Stimulated activated CD4-positive, alpha-beta T cell treated with anti-CD3 and anti-CD28 coated beads, Interleukin-15, amount 100 ng/mL, for 48 hours (primary cell): ENCODE results near the gene GFAP.

Source experiments
- DNase-seq, 2 donors: peaks; one replicate each; pipeline ENCODE4 v3.0.0-alpha.2; 2020; ENCODE audit warnings: low read depth in 2 of 2

The GFAP gene

GRCh38 chr17:44931376-44931775 is 16.1 kb upstream of the GFAP start:
- no peak for DNase-seq

DNA sequence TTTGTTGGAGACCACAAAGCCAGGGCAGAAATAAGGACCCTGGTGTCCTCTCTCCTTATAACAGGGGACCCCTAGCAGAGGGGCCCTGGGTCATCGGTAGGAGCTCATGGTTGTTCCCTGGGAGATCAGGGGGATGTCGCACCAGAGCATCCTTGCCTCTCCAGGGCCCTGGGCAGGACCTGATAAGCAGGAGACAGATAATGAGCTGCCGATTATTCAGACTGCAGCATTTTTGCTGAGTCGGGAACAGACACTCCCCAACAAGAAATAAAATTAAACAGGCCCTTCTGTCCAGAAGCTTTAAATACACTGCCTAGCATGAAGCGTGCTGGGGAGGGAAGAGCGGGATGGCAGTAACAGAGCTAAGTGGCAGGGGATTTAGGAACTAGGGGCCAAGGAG is 15.4 kb upstream of the GFAP start:
- DNase-seq, result no peak

DNA sequence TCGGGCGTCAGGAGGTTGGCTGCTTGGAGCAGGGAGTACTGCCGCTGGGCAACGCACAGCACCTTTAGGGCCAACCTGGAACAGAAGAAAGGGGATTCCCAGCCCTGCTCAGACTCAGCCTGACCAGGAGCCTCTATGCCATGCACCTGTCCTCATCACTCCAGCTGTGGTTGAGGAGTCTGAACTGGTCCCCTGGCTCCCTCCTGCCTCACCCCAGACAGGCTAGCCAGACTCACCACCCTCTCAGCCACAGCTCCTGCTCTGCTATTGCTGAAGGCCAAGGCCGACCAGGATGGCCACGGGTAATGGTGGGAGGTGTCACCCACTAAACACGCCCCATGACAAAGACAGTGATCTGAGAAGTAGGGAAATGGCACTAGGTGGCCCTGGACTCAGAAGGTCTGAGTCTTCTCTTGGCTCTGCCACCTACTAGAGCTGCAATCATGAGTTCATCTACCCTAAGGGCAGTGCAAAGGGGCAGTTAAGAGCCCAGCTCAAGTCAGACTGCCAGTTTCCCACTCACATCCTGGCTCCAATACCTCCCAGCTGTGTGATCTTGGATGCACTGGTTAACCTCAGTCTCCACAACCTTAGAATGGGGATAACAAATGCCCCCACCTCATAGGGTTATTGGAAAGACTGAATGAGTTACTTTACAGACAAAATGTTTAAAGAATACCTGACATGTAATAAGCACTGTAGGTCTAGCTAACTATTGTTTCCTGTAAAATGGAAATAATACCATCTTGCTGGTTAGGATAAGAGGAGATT is 13.8 kb upstream of the GFAP start:
- no peak for DNase-seq

DNA sequence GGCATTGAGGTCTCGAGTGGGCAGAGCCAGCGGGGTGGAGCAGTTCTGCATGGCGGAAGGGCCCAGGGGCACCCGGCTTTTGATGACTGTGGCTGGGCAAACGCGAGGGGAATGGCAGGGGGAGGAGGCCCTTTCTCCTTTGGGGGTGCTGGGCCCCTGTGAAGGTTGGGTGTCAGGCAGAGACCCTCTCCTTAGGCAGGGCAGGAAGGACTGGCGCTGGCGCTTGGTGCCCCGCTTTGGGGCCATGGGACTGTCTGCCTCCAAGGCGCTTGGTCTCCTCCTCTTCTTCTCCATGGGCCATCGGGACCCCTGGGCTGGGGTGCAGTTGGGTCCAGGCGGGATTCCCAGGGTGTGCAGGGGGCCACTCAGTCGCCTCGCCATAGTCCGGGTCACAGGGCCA is 12.8 kb upstream of the GFAP start:
- DNase-seq, result no peak

GRCh38 chr17:44927696-44928095 is 12.4 kb upstream of the GFAP start:
- no peak for DNase-seq

DNA sequence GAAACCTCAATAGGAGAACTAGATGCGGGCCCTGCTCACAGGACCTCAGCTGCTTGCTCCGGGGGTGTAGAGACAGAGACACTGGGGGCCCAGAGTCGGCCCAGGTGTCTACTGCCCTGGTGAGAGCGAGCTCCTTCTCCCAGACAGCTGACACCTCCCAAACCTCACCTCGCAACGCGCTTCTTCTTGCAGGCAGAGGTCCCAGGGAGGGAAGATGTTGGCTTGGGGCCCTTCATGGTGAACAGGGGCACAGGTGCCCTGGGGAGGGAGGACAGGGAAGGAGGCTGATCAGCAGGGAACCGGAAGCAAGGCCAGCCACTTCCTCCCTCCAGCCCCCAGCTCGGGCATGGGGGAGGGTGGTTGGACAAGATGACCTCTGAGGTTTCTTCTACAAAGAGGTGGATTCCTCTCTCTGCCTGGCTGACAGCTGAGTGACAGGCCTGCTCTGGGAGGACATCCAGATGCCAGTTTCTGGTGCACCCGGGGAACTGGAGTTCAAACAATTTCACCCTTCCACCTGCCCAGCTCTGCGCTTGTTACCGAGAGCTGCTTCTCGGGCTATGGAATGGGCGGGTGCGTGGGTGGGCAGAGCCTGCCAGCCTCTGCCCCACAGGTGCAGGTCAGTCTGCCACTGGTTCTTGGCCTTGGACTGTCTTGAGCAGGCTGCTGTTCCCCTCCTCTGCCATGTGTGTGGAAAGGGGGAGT is 11.7 kb upstream of the GFAP start:
- no peak for DNase-seq

DNA sequence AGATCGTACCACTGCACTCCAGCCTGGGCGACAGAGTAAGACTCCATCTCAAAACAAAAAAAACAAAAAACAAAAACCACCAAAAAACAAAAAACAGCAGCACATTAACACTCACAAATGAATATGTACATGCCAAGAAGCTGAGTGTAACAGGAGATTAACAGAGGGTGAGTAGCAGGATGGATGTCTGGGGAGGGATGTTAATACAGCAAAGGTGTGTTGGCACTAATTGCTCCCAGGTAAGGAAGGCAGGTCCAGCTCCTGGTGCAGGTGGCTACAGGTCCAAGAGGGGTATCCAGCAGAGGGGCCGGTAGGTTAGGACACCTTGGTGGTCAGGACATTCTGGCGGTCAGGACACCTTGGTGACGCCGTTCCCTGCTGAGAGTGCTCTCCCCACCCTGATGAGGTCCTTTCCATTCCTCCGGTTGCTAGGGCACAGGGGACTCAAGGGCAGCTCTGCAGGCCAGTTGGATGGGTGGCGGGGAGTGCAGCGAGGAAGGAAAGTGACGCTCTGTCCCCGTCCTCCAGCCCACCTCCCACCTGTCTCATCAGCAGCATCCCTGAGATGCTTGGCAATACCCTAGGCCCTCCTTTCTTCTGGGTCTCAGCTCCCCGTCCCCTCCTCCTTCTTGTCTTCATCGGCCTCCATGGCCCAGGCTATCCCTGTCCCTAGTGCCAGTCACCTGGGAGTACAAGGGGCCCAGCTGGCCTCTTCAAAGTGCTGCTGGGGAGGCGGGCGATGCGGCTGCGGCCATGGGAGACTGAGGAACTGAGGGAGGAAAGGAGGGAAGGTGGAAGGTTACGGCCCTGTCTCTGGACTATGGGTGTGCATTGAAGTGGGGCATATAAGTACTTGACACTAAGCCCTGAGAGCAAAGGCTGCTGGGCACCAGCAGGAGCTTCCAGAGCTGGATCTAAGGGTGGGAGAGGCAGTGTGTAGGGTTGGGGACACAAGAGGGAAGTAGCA is 10.7 kb upstream of the GFAP start:
- no peak for DNase-seq

DNA sequence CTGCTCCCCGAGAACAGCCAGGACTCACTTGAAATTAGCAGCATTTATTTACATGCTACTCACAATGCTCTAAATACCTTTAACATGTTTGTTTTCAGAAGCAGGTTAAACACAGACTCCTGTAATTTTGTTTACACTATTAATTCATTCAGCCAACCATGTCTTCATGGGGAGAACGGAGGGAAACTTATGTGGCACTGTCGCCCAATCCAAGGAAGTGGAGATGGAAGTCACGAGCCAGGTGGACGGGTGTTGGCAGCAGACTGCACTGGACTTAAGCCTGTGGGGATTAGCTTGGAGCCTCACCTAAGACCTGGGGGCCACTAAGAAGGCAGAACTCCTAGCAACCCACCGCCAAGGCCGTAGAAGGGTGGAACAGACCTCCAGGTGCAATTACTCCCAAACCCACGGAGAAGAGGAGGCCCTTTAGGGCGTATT is 8.8 kb upstream of the GFAP start:
- no peak for DNase-seq

DNA sequence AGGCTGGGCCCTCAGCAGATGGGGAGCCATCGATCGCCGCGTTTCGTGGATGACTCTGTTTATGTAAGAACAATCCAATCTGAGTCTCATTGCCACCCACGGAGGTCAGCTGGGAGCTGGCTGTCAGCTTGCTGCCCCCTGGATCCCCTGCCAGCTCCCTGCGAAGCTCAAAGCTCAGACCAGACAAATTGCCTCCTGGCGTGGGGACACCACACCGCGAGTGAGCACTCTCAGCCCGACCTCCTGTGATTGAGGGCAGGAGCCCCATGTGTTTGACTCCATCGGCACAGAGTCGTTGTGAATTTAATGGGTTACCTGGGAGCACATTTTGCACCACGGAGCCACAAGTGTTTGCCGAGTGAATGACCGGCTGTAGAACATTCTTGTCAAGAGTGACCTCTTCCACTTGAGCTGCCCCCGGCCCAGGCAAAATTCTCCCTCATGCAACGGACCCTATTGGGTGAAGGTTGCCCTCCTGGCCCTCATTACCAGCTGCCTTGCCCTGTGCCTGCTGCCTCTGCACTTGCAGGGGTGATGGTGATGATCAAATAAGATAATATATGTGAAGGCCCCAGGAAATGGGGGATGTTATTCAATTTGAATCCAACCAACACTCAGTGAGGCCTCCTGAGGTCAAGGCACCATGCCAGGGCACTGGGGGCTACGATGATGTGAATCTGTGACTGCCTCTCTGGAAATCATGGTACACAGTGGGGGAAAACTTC is 7.6 kb upstream of the GFAP start:
- no peak for DNase-seq

- DNase-seq, result no peak
These were observed 6.8 kb upstream of the GFAP start for GRCh38 chr17:44922136-44922535.

DNA sequence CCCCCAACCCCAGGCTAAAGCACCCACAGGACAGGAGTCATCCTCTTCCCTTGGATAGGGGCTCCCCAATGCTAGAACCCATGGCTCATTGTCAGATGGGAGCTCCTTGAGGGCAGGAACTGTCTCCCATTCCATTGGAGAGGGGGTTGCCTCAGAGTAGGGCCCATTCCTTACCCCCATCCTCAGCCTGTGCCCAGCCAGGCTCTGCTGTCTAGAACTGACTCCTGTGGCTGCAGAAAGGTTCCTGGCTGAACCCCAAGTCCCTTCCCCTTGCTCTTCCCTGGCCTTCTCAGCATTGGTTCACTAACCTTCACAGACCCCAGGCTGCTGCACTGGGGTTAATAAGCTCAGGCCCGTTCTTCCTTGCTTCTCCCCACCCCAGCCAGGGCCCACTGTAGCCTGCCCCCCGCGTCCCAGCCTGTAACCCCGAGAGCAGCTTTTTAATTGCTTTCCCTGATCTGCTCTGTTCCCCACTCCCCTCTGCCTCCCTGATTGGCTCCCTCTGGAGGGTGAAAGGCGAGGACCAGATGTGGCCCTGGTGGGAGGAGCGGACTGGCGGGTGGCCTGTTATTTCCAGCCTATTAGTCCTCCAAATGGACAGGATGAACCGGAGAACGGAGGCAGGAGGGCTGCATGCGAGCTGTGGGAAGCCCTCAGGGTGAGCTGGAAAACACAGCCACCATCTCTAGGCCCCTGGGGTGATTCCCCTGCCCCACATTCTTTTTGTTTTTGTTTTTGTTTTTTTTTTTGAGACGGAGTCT is 6.0 kb upstream of the GFAP start:
- DNase-seq, result no peak

DNA sequence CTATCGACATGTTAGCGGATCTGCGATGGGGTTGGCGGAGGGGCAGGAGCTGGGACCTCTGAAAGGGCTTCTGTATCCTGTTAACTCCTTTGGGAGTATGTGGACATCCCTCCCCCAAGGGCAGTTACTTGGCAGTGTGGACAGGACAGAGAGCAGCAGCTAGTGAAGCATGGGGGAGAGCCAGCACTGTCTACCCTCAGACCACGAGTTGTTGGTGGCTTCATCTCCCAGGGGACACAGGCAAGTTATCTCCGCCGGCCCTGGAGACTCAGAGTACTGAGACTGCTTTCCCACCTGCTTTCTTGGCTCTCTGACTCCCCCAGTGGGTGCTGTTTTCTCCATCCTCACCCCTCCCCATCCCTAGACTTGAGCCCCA is 5.3 kb upstream of the GFAP start:
- DNase-seq, result no peak

GRCh38 chr17:44919885-44920564 is 4.7 kb upstream of the GFAP start:
- DNase-seq, result peak; percentile 38 to 53

- no peak for DNase-seq
These were observed 4.1 kb upstream of the GFAP start for GRCh38 chr17:44919411-44919810.

DNA sequence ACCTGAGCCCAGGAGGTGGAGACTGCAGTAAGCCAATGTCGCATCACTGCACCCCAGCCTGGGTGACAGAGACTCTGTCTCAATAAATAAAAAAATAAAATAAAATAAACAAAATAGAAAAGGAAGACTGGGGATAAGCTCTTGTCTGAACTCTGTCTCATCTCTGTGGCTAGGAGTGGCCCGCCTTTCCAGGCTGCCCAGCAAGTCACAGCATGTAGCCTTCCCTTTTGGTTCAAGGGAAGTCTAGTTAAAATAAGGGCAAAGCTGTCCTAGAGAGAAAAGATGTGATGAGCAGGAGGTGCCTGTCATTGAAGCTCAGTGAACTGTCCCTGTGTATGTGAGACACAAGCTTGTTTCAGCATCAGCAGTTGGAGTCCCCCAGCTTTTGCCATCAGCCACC is 2.7 kb upstream of the GFAP start:
- DNase-seq, result no peak

GRCh38 chr17:44917456-44917855 is 2.2 kb upstream of the GFAP start:
- no peak for DNase-seq

DNA sequence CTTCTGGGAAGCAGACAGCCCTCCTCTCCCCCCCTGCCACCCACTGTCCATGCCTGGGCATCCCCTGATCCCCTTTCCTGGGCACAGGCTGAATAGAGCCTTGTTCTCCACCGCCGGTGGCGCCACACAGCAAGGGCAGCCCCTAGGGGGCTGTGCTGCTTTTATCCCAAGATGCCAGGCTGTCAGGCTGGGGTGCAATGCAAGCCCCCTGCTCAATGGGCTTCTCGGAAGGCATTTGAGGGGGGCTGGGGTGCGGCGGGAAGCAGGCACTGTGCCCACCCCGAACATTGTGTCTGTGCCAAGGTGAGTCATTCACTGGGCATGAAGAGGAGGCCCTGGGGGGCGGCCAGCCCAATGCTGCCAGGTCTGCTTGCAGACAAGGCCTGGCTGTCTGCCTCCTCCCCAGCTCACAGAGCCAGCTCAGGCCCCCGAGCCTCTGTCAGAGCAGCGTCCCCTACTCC is 1.5 kb upstream of the GFAP start:
- no peak for DNase-seq

DNA sequence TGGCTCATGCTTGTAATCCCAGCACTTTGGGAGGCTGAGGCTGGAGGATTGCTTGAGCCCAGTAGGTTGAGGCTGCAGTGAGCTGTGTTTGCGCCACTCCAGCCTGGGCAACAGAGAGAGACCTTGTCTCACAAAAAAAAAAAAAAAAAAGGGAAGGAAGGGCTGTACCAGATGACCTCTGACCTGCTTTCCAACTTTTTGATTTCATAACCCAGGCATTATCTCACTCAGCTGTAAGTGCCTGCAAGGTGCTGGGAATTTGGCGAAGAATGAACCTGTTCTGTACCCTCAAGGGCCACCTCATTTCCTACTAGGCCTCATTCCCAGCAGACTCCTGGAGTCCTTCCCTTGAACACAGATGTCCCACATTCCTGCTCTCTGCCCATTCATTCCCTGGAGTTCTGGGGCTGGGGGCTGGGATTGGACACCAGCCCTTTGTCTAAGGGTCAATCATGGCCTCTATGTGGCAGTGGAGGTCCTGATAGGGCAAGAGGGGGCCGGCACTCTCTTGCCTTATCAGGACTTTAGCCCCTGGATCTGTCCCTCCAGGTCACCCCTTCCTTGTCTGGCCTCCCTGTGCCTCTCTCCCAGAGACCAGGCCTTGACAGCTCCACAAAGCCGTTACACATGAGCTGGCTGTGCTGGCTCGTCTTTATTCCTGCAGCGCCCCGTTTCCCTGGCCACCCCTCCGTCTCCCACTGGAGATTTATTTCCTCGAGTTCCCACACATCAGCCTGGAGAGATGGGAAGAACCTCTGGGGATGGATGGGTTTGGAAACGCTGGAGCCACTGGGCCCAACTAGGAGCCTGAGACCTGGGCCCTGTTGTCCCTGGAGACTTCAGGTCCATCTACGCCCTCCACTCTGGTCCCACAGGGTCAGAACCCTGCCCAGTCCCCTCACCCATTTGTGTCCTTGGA is 821 bp upstream of the GFAP start:
- DNase-seq, result no peak

- no peak for DNase-seq
These were observed 515 bp downstream of the GFAP start for GRCh38 chr17:44914698-44915271.
